Measurements from ENCODE around the gene OGDHL. TPM values are rescaled to one million over a fixed set of nuclear protein-coding genes. Genes with fewer than 3 reads are reported as not detected.
"Not testable (repeated sequence)": the region's sequence is repeated elsewhere in the genome, so short reads cannot be mapped to it uniquely, and the experiment has no call there.

OGDHL gene
- polyA plus RNA-seq (2013, experiment 1 of 2), result 5.5 TPM
- 3.7 TPM for polyA plus RNA-seq (2013, experiment 2 of 2)

DNA sequence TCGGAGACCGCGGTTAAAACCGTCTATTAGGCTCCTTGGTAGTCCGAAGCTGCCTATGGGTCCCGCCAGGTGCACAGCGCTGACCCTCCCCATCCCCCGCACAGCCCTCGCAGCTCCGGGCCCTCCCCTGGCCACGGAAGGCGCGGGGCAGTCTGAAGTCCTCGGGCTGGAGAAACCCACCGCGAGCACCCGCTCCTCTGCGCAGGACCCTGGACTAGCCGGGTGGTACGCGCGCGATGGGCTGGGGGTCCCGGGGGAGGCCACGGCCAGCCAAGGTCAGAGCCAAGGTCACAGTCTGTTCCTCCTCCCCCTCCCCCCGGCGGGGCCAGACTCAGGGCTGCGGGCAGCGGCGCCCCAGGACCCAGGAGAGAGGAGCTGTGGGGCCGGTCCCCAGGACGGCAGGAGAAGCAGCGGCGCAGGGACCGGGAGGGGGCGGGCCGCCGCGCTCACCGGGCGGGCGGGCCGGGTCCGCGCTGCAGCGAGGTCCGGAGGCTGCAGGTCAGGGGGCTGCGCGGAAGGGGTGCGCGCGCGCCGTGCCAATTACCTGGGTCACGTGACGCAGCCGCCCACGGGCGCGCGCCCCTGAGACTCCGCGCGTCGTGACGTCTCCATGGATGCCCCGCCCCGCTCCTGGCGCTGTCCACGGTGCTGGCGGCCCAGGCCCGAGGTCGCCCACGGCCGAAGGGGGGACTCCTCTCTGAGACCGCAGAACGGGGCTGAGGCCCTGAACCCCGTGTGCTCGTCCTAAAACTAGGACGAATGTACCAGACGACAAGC, at the start of gene OGDHL:
Gene OGDHL, minus strand, starts transcription at position 535 of the 777 bp plus-strand sequence. CDS start 3,731 bp downstream, outside the sequence.
- H3K9me3 ChIP-seq (ENCODE audit: control insufficient read depth, low read length), result no peaks in the 10 kb centered on the region
- H3K36me3 ChIP-seq (ENCODE audit: control insufficient read depth, insufficient read depth, low read length), result no peaks in the 10 kb centered on the region
- peak within 1 kb of the TSS; percentile 58 for H3K4me3 ChIP-seq (ENCODE audit: extremely low read depth, insufficient read depth, low read length, poor library complexity, severe bottlenecking)
- no peaks in the 10 kb centered on the region for H3K4me1 ChIP-seq (ENCODE audit: control insufficient read depth, insufficient read depth, low read length, poor library complexity, severe bottlenecking)
- no peak within 1 kb of the TSS for H3K27ac ChIP-seq (ENCODE audit: low read depth, low read length, severe bottlenecking)
- 1 to 2% methylated on average over 60 to 62 of the region's 81 CpGs for WGBS, 2 experiments (ENCODE audit: insufficient coverage in 2 of 2)

DNA sequence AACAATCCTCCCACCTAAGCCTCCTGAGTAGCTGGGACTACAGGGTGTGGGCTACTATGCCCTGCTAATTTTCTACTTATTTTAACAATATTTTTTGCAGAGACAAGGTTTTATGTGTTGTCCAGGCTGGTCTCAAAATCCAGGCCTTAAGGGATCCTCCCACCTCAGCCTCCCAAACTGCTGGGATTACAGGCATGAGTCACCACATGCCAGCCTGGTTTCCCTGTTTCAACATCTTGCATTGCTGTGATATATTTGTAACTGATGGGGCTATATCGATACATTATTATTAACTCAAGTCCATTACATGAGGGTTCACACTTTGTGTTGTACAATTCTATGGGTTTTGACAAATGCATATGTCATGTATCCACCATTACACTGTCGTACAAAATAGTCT, 41.9 kb upstream of the OGDHL start:
- Histone ChIP-seq H3K4me1 (ENCODE audit: control insufficient read depth, insufficient read depth, low read length, poor library complexity, severe bottlenecking) (no peaks in the 10 kb centered on the region), H3K27ac (ENCODE audit: low read depth, low read length, severe bottlenecking) (no peak overlapping the region), H3K4me3 (ENCODE audit: extremely low read depth, insufficient read depth, low read length, poor library complexity, severe bottlenecking) (no peak overlapping the region), H3K9me3 (ENCODE audit: control insufficient read depth, low read length) (no peaks in the 10 kb centered on the region), H3K36me3 (ENCODE audit: control insufficient read depth, insufficient read depth, low read length) (no peaks in the 10 kb centered on the region)
- 86 to 100% methylated on average over 1 of the region's 2 CpGs for WGBS, 2 experiments (ENCODE audit: insufficient coverage in 2 of 2)

DNA sequence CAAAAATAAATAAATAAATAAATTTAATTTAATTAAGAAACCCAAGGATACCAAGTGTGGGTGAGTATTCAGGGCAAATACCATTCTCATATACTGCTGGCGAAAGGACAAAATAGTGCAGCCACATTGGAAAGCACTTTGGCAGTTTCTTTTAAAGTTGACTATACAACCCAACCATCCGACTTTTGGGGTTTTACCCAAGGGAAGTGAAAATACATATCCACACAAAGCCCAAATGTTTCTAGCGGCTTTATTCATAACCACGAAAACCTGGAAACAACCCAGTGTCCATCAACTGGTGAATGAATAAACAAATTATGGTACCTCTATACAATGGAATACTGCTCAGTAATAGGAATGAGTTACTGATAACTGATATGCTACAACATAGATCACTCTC, 36.2 kb upstream of the OGDHL start:
- no peaks in the 10 kb centered on the region for H3K4me1 ChIP-seq (ENCODE audit: control insufficient read depth, insufficient read depth, low read length, poor library complexity, severe bottlenecking)
- WGBS, 2 experiments (ENCODE audit: insufficient coverage in 2 of 2), result 100% methylated on average over 1 of the region's 4 CpGs

DNA sequence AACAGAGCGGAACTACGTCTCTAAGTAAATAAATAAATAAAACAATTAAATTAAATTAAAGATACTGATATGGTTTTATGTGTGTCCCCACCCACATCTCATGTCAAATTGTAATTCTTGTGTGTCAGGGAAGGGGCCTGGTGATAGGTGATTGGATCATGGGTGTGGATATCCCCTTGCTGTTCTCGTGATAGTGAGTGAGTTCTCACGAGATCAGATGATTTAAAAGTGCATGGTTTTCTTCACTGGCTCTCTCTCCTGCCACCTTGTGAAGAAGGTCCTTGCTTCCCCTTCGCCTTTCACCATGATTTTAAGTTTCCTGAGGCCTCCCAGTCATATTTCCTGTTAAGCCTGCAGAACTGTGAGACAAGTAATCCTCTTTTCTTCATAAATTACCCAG, 29.0 kb upstream of the OGDHL start:
- 71 to 83% methylated on average over 1 of the region's 5 CpGs for WGBS, 2 experiments (ENCODE audit: insufficient coverage in 2 of 2)
- Histone ChIP-seq H3K9me3 (ENCODE audit: control insufficient read depth, low read length) (no peaks in the 10 kb centered on the region), H3K4me1 (ENCODE audit: control insufficient read depth, insufficient read depth, low read length, poor library complexity, severe bottlenecking) (no peaks in the 10 kb centered on the region), H3K4me3 (ENCODE audit: extremely low read depth, insufficient read depth, low read length, poor library complexity, severe bottlenecking) (no peak overlapping the region), H3K27ac (ENCODE audit: low read depth, low read length, severe bottlenecking) (no peak overlapping the region), H3K36me3 (ENCODE audit: control insufficient read depth, insufficient read depth, low read length) (no peaks in the 10 kb centered on the region)

More for the DNA sequence above, 36.2 kb upstream of the OGDHL start:
- no peaks in the 10 kb centered on the region for H3K36me3 ChIP-seq (ENCODE audit: control insufficient read depth, insufficient read depth, low read length)
- no peak overlapping the region for H3K27ac ChIP-seq (ENCODE audit: low read depth, low read length, severe bottlenecking)
- no peak overlapping the region for H3K4me3 ChIP-seq (ENCODE audit: extremely low read depth, insufficient read depth, low read length, poor library complexity, severe bottlenecking)
- H3K9me3 ChIP-seq (ENCODE audit: control insufficient read depth, low read length), result no peaks in the 10 kb centered on the region

DNA sequence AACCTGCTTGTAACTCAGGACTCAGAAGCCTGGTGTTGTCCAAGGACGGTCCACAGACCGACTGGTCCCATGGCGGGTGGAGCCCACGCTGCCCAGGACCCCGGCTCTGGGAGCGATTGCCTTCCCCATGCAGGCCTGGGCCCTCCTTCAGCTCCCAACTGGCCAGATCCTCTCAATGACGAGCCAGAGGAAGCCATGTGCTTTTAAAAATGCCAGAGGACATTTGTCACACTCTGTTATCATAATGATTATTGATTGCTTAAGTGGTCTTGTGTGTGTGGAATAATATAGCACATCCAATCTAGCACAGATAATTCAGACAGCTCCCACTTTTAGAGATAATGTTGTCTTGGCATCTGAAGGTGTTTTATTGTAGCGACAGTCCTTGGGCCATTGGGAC, 22.6 kb upstream of the OGDHL start:
- Histone ChIP-seq H3K9me3 (ENCODE audit: control insufficient read depth, low read length) (no peaks in the 10 kb centered on the region), H3K4me3 (ENCODE audit: extremely low read depth, insufficient read depth, low read length, poor library complexity, severe bottlenecking) (no peak overlapping the region), H3K36me3 (ENCODE audit: control insufficient read depth, insufficient read depth, low read length) (no peaks in the 10 kb centered on the region), H3K4me1 (ENCODE audit: control insufficient read depth, insufficient read depth, low read length, poor library complexity, severe bottlenecking) (no peaks in the 10 kb centered on the region), H3K27ac (ENCODE audit: low read depth, low read length, severe bottlenecking) (no peak overlapping the region)
- WGBS, 2 experiments (ENCODE audit: insufficient coverage in 2 of 2), result 82 to 90% methylated on average over 3 to 8 of the region's 8 CpGs

DNA sequence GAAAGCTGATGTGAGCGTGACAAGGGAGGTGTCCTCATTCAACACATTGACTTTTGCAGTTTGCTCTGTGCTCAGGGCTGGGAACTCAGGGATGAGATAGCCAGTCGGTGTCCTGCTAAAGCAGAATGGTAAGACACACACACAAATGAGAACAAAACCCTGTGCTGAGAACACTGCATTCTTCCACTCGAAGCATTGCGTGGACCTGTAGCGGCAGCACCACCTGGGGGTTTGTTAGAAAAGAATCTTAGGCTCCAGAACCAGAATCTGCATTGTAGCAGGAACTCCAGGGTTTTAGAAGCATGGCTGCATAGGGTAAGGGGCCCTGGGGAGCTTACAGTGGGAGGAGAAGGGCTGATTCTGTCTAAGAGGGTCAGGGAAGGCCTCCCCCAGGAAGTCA, 21.5 kb upstream of the OGDHL start:
- Histone ChIP-seq H3K27ac (ENCODE audit: low read depth, low read length, severe bottlenecking) (no peak overlapping the region), H3K36me3 (ENCODE audit: control insufficient read depth, insufficient read depth, low read length) (no peaks in the 10 kb centered on the region), H3K4me3 (ENCODE audit: extremely low read depth, insufficient read depth, low read length, poor library complexity, severe bottlenecking) (no peak overlapping the region), H3K9me3 (ENCODE audit: control insufficient read depth, low read length) (no peaks in the 10 kb centered on the region), H3K4me1 (ENCODE audit: control insufficient read depth, insufficient read depth, low read length, poor library complexity, severe bottlenecking) (no peaks in the 10 kb centered on the region)
- WGBS, 2 experiments (ENCODE audit: insufficient coverage in 2 of 2), result 74 to 75% methylated on average over 2 to 4 of the region's 5 CpGs

DNA sequence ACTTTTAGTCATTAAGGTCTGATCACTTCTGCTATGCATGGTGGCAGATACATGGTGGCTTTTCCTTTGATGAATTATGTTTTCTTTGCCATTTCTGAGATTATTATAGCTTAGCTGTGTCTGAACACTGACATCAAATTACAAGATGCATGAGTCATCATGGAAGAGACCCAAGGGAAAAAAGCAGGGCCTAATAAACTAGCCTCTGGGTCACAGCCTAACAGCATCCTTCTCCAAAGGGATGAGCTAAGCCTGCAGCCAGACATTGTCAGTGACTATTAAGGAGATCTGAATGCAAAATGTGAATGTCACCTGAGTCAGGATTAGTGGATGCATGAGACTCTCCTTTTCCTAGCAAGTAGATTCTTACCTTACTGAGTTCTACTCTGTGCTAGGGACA, 19.1 kb upstream of the OGDHL start:
- Histone ChIP-seq H3K4me1 (ENCODE audit: control insufficient read depth, insufficient read depth, low read length, poor library complexity, severe bottlenecking) (no peaks in the 10 kb centered on the region), H3K9me3 (ENCODE audit: control insufficient read depth, low read length) (no peaks in the 10 kb centered on the region), H3K4me3 (ENCODE audit: extremely low read depth, insufficient read depth, low read length, poor library complexity, severe bottlenecking) (no peak overlapping the region), H3K27ac (ENCODE audit: low read depth, low read length, severe bottlenecking) (no peak overlapping the region), H3K36me3 (ENCODE audit: control insufficient read depth, insufficient read depth, low read length) (no peaks in the 10 kb centered on the region)

DNA sequence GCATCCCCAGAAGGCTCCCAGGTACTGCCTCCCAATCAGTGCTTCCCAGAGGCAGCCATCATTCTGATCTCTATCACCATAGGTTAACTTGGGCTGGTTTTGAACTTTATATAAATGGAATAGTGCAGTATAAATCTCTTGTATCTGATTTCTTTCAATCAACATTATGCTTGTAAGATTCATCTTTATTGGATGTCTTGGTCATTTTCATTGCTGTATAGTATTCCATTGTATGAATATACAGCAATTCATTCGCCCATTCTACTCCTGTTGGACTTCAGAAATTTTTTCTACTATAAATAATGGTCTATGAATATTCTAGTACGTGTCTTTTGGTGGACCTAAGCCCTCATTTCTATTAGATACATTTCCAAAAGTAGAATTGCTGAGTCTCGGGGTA, 16.1 kb upstream of the OGDHL start:
- WGBS, 2 experiments (ENCODE audit: insufficient coverage in 2 of 2), result 71 to 100% methylated on average over 1 of the region's 3 CpGs
- H3K27ac ChIP-seq (ENCODE audit: low read depth, low read length, severe bottlenecking), result no peak overlapping the region
- no peaks in the 10 kb centered on the region for H3K36me3 ChIP-seq (ENCODE audit: control insufficient read depth, insufficient read depth, low read length)
- H3K4me1 ChIP-seq (ENCODE audit: control insufficient read depth, insufficient read depth, low read length, poor library complexity, severe bottlenecking), result no peaks in the 10 kb centered on the region
- no peak overlapping the region for H3K4me3 ChIP-seq (ENCODE audit: extremely low read depth, insufficient read depth, low read length, poor library complexity, severe bottlenecking)
- H3K9me3 ChIP-seq (ENCODE audit: control insufficient read depth, low read length), result no peaks in the 10 kb centered on the region

DNA sequence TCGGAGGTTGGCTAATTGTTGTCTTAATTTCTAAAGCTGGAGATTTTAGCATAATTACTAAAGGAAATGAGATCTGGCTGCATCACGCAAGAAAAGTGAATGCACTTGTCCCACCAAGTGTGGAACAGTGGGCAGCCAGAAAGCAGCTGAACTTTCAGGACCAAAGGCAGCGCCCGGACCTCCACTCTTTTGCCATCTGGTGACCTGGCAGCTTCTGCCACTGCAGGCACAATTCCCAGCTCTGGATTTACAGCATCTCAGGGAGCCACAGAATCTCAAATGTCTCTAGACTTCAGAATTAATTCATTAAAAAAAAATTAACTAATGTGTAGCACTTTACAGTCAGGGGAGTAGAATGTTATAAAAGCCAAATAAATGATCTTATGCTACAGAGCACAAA, 14.7 kb upstream of the OGDHL start:
- Histone ChIP-seq H3K36me3 (ENCODE audit: control insufficient read depth, insufficient read depth, low read length) (no peaks in the 10 kb centered on the region), H3K4me1 (ENCODE audit: control insufficient read depth, insufficient read depth, low read length, poor library complexity, severe bottlenecking) (no peaks in the 10 kb centered on the region), H3K27ac (ENCODE audit: low read depth, low read length, severe bottlenecking) (no peak overlapping the region), H3K4me3 (ENCODE audit: extremely low read depth, insufficient read depth, low read length, poor library complexity, severe bottlenecking) (no peak overlapping the region), H3K9me3 (ENCODE audit: control insufficient read depth, low read length) (no peaks in the 10 kb centered on the region)
- WGBS, 2 experiments (ENCODE audit: insufficient coverage in 2 of 2), result 92 to 100% methylated on average over 1 to 3 of the region's 4 CpGs

DNA sequence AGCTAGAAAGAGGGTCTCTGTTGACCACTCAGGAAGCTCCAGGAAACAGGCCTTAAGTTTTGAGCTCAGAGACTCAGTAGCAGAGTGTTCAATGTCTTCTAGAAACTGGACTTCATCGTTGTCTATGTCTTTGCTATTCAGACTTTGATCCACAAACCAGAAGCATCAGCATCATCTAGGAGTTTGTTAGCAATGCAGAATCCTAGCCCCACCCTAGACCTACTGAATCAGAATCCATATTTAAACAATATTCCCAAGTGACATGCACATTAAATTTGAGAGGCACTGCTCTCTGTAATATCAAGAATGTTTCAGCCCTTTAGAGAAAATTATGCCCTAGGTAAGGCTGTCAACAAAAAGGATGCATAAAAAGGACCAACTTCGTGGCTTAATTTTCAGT, 12.9 kb upstream of the OGDHL start:
- Histone ChIP-seq H3K36me3 (ENCODE audit: control insufficient read depth, insufficient read depth, low read length) (no peaks in the 10 kb centered on the region), H3K9me3 (ENCODE audit: control insufficient read depth, low read length) (no peaks in the 10 kb centered on the region)
- WGBS, 2 experiments (ENCODE audit: insufficient coverage in 2 of 2), result 80 to 100% methylated on average over 1 of the region's 2 CpGs

DNA sequence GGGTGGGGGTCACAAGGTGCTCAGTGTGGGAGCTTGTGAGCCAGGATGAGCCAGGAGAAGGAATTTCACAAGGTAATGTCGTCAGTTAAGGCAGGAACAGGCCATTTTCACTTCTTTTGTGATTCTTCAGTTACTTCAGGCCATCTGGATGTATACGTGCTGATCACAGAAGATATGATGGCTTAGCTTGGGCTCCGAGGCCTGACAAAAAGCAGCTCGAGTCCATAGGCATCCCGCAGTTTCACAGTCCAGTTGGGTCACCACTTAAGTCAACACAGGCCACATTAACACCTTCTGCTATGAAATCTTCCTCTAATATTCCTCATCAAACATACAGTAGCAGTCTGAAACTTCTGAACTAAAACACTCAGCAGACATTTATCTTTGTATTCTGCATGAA, 10.8 kb upstream of the OGDHL start:
- H3K27ac ChIP-seq (ENCODE audit: low read depth, low read length, severe bottlenecking); H3K9me3 ChIP-seq (ENCODE audit: control insufficient read depth, low read length); H3K36me3 ChIP-seq (ENCODE audit: control insufficient read depth, insufficient read depth, low read length); H3K4me1 ChIP-seq (ENCODE audit: control insufficient read depth, insufficient read depth, low read length, poor library complexity, severe bottlenecking); H3K4me3 ChIP-seq (ENCODE audit: extremely low read depth, insufficient read depth, low read length, poor library complexity, severe bottlenecking): not testable (repeated sequence)
- WGBS, 2 experiments (ENCODE audit: insufficient coverage in 2 of 2), result 51 to 55% methylated on average over 5 of the region's 5 CpGs

More for the DNA sequence above, 12.9 kb upstream of the OGDHL start:
- H3K4me3 ChIP-seq (ENCODE audit: extremely low read depth, insufficient read depth, low read length, poor library complexity, severe bottlenecking), result no peak overlapping the region
- H3K27ac ChIP-seq (ENCODE audit: low read depth, low read length, severe bottlenecking), result no peak overlapping the region
- H3K4me1 ChIP-seq (ENCODE audit: control insufficient read depth, insufficient read depth, low read length, poor library complexity, severe bottlenecking), result no peaks in the 10 kb centered on the region

Data from mesodermal cell (in vitro differentiated cells).